HG02588 (cell line): ENCODE results near the gene SIRPB2.

Experiments used
- ATAC-seq: cut with Tn5 transposase; IDR thresholded peaks from one replicate; pipeline ENCODE4 v1.9.1; 2021; ENCODE audit warnings: mild to moderate bottlenecking, moderate library complexity; ENCODE audit not compliant: unreplicated experiment

SIRPB2 gene

DNA sequence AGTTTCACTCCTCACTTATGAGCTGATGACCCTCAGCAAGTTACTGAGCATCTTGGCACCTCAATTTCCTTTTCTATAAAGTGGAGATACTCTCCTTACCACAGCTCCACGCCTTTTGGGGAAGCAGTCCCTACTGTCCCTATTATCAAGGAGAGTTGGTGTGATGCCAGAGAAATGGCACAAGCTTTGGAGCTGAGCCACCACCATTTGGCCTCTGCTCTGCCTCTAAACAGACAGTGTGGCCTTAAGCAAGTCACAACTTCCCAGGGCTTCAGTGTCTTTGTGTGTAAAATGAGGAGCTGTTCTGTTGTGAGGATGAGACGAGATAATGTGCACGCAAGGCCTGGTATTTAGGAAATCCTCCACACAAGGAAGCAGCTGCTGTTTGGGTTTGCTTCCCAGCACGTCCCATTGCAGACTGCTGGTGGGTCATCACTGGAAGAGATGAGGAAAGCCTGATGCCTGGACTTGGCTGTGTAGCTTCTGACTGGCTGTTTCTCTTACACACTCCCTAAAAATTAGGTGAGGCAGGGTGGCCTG, 43.1 kb downstream of the SIRPB2 start:
- no peak for ATAC-seq

DNA sequence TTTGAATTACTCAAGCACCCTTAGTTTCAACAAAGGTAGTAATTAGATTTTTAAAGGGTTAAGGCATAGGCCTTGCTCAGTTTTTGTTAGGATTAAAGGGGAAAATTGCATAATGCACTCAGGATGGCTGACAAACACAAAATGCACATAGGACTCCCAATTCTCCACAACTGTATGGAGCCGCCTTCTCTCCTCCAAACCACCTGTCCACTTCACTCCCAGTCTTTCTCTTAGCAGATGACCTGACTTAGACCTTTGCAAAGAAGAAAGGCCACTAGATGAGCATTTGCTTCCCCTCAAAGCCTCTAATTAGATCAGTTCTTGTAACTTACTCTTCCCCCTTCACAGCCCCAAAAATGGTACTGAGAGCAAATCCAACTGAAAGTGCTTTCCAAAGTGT, 44.7 kb downstream of the SIRPB2 start:
- ATAC-seq = no peak

DNA sequence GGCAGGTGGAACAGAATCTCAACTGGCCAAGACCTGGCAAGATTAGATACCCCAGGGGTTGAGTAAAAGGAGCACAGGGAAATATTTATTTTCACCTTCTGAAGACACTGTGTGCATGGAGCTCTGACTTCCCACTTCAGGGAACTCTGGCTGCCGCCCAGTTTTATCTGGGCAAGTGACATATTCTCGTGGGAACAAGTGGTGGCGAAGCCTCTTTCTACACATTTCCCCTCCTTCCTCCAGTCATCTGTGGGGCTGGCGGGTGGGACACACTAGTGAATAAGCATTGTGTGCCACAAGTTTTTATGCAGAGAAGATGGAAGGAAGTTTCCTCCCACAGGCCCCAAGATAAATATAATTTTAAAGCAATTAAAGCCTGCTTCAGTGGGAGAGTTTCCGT, 48.1 kb downstream of the SIRPB2 start:
- no peak for ATAC-seq

DNA sequence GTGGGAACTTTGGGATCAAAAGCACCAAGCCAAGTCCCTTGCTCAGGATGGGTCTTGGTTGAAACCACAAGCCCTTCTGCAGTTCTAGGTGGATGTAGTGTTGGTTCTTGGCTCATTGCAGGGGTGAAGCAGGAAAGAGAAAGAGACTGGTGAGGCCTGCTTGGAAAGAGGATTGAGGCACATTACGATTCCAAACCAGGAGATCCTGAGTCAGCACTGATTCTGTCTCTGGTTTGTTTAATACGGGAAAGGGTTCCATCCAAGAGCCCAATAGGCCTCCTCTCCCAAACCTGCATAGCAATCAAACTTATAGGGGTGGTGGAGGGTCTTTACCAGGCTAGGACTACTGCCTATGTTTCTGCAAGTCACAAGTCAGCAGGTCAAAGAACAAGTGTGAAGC, 48.9 kb downstream of the SIRPB2 start:
- ATAC-seq = no peak

DNA sequence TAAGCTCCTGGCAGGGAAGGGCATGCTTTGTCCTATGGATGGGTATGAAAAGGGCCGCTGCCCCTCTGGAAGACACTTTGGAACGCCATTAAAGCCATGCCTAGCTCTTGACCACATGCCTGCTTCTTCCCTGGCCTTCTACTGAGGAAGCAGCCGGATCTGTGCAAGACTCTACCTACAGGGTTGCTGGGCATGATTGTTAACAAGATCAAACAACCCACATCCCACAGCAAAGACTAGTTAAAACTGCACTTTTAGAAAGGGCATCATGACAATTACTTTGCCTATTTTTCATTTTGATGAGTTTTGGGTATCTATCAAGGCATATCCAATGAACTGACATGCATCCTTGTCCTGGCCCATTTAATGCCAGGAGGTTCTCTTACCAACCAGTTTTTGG, 50.1 kb downstream of the SIRPB2 start:
- ATAC-seq = no peak

DNA sequence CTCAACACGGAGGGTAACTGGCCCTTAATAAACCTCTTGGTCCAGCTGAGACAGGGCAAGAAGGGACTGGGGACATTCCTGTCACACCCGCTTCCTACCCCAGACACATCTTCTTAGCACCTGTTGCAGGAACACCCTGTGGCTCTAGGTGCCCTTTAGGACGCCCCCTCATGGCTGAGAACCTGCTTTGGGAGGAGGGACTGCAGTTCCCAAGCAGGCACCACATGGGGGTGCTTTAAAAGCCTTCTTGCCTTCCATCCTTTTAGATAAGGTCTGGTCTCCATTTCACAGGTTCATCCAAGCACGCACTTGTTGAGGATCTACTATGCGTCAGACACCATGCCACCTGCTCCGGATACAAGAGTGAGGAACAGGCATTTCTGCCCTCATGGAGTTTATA, 51.2 kb downstream of the SIRPB2 start:
- no peak for ATAC-seq

DNA sequence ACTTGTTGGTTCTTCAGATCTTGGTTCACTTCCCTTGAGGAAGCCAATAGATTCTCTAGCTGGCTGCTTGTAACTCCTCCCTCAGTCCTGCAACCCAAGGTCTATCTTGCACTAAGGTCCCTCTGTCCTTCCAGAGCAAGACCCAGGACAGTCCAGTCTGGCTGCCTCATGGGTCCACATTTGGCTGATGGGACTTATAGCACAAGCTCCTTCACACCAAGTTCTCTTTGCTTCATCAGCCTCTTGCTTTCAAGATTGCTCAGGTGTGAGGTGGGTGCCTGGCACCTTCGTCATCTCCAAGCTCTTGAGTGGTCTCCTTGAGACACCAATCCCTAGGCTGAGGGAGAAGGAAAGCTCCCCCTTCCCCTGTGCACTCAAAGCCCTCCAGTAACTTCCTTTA, 52.9 kb downstream of the SIRPB2 start:
- ATAC-seq = no peak

DNA sequence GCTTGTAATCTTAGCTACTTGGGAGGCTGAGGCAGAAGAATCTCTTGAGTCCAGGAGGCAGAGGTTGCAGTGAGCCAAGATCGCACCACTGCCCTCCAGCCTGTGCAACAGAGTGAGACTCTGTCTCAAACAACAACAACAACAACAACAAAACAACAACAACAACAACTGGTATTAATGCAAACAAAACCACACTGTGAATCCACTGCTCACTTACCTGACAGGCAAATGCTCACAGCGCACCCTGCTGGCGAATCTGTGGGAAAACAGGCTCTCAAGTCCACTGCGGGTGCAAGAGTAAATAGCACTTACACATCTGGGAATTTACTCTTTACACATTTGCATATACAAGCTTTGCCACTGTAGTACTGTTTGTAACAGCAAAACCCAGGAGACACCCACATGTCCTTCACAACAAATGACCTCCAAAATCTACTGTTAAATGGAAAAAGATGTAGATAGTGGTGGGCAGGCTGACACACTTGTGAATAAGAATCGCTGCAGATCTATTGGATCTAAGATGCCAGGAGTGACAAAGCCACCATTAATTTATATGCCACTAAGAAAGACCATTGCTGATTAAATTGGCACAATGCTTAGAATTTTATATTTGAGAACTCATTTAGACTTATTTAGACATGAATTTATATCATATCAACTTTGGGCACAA, 53.9 kb downstream of the SIRPB2 start:
- ATAC-seq = no peak

DNA sequence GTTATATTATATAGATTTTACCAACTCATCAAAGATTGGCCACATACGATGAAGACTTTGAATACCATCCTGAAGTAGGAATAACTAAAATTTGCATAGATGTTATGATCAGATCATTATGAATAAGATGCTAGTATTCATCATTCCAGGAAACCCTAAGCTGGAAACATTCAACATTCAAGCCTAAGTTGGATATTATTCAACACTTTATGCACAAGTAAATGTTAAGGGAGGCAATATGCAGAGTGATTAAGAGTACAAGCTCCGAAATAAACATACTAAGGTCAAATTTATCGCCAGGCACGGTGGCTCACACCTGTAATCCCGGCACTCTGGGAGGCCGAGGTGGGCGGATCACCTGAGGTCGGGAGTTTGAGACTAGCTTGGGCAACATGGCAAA, 55.0 kb downstream of the SIRPB2 start:
- ATAC-seq = no peak

DNA sequence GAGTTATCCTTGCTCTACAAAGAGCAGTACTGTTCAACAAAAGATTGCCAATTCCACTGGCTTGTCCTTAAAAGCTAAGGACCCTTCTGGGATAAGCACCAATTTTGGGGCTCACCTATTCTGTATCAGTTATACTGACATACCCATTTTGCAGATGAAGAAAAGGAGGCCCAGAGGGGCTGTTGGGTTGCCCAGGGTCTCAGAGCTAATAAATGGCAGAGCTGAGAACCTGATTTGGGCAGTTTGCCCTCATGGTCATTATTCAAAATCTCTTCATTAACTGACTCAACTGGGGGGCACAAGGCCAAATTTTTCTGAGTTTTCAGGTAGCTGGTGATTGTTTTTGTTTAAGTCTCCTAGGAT, 55.9 kb downstream of the SIRPB2 start:
- ATAC-seq = no peak

DNA sequence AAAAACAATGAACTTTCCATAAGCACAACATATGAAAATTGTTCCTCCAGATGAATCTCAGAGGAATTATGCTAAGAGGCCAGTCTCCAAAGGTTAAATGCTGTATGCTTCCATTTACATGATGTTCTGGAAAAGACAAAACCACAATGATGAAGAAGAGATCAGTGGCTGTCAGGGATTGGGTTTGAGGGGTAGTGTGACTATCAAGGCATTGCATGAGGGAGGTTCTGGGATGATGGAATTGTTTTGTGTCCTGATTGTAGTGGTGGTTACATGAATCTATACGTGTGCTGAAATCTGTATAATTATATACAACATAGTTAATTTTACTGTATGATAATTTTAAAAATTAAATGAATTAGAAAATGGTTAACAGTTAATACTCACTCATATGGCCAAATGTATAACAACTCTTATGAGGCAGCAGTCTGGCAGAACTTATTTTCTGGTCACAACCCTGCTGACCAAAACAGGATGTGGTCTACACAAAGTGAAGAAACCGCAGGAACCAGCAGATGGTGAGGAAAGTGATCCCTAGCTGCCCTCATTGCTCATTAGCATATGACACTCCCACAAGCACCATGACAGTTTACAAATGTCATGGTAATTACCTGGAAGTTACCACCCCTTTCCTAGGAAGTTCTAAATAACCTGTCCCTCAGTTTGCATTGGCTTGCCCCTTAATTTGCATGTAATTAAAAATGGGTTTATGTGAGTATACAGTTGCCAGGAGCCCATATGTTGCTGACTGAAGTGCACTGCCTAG, 56.5 kb downstream of the SIRPB2 start:
- ATAC-seq = peak; percentile 91

DNA sequence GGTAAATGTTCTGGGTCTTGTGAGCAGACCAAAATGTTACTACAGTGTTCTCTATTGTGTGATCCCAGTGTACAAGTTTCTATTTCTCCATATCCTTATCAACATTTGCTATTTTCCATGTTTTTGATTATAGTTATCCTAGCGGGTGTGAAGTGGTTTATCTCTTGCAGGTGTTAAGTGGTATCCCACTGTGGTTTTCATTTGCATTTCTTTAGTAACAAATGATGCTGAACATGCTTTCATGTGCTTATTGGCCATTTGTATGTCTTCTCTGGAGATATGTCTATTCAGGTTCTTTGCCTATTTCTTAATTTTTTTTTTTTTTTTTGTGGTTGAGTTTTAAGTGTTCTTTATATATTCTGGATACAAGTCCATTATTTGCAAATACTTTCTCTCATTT, 60.1 kb downstream of the SIRPB2 start:
- no peak for ATAC-seq

DNA sequence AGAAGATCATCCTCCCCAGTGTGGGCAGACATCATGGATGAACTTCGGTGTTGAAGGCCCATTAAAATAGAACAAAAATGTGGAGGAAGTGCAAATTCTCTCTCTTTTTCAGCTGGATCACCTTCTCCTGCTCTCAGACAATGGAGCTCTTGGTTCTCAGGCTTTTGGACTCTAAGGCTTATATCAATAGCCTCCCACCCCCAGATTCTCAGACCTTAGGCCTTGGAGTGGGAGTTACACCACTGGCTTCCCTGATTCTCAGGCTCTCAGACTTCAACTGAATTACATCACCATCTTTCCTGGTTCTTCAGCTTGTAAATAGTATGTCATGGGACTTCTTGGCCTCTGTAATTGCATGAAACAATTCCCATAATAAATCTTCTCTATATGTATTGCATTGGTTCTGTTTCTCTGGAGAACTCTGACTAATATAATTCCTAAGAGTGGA, 61.2 kb downstream of the SIRPB2 start:
- ATAC-seq = no peak

DNA sequence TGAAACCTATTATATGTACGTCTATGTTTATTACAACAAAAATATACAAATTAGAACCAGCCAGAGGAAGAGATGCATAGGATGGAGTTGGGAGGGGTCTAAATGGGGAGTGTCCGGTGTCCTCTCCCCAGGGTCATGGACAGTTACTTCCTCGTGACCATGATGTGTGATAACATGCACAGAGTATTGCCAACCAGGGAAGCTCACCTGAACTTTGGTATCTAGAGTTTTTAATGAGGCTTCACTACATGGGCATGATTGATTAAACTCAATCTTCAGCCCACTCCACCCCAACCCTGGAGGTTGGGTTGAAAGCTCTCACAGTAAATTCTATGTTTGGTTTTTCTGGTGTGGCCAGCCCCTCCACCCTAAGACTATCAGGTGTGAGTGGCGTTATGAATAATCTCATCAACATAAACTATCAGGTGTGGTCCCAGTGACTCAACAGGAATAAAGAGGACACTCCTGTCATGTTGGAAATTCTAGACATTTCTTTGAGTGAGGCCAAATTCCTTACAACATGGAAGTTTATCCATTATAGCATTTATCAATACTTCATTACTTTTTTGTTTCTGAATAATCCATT, 62.0 kb downstream of the SIRPB2 start:
- no peak for ATAC-seq

DNA sequence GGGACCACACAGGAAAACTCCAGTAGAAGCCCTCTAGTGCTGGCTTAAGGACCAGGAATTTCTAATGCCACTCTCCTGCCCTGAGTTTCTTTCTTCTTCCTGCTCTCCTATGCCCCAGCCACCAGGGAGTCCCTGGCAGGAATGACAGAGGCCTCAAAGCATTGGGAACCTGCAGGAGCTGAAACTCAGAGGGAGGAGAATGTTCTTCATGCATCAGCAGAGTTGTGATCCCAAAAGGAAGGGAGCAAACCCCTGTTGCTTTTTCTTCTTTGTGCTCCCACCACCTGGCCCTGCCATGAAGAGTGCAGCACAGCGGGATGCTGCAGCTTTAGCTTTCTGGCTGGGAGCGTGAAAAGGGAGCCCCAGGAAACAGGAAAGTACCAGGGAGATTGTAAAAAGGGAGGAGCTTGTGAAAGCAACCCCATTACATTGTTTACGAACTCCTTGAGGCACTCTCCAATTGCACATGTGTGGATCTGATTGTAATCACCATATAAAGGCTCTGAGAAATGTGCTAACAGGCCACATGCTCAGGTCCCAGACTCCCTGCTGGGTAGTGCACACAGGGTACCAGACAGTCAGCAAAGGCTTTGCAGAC, 63.7 kb downstream of the SIRPB2 start:
- ATAC-seq = no peak

DNA sequence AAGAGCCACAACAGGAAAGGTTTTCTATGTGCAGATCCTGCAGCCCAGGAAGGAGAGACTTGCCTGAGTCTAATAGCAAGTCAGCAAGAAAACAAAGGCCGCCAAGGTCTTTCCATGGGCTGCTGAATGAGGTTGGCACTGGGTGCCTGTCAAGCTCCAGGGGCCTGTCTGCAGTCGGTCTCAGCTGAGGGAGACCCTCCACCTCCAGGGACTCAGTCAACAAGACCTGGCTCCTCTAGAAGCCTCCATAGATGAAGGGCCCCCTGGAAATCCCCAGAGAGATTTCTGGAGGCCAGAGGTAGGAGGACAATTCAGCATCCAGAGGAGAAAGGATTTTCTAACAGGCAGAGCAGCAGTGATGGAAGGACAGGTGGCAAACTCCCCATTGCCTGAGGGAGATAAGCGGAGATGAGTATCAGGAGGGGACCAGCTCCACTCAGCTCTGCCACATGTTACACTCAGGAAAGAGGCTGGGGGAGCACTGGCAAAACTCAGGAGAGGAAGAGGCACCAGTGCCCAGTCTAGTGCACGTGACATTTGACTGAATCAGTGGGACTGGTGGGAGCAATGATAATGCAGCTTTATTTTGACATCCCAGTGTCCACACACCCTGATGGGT, 64.9 kb downstream of the SIRPB2 start:
- ATAC-seq = no peak
